ENCODE measurements around the gene FAM78A. TPM values are rescaled to one million over a fixed set of nuclear protein-coding genes. Genes with fewer than 3 reads are reported as not detected.

Gene FAM78A
- polyA plus RNA-seq, 3 donors, result 6.4 to 40.6 (median 7.2) TPM

DNA sequence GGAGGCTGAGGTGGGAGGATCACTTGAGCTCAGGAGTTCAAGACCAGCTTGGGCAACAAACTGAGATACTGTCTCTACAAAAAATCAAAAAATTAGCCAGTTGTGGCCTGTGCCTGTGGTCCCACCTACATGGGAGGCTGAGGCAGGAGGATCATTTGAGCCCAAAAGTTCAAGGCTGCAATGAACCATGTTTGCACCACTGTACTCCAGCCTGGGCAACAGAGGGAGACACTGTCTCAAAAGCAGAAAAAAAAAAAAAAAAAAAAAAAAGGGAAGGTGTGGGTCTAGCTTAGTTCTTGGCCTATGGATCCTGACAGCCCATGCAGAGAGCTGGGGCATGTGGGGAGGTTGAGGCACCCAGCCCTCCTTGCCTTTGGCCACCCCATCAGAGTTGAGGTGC is 24.1 kb upstream of the FAM78A start:
- H3K4me1 ChIP-seq (ENCODE audit: control insufficient read depth in 1 of 2, insufficient read depth in 2 of 2, low read length in 2 of 2), result no peaks in the 10 kb centered on the region
- intact Hi-C loops (cut with micrococcal nuclease), result no loop called here
- no peaks in the 10 kb centered on the region for H3K79me2 ChIP-seq (ENCODE audit: insufficient read depth, low read length)
- peaks cover 1 to 4% (median 2%) of the 10 kb centered on the region in 3 donors for H3K27me3 Mint-ChIP-seq (ENCODE audit: low read depth in 3 of 3)
- no peak for TF ChIP-seq CTCF (IDR thresholded peaks at IDR 0.05)
- H3K36me3 ChIP-seq (replicated peaks in 1 of 2; ENCODE audit: control insufficient read depth in 1 of 2, insufficient read depth in 2 of 2, low read length in 2 of 2), result no peaks in the 10 kb centered on the region
- peaks cover 0 to 4% (median 0%) of the 10 kb centered on the region in 7 donors for H3K9me3 Mint-ChIP-seq
- no peaks in the 10 kb centered on the region for H3K36me3 Mint-ChIP-seq
- no peak overlapping the region for H3K9ac ChIP-seq (ENCODE audit: insufficient read depth, low read length, poor library complexity, severe bottlenecking)
- H3K9me3 ChIP-seq (replicated peaks in 1 of 2; ENCODE audit: control insufficient read depth in 1 of 2, insufficient read depth in 1 of 2, low read length in 2 of 2), result no peaks in the 10 kb centered on the region
- no peak overlapping the region for H3K4me3 ChIP-seq (replicated peaks in 1 of 3; ENCODE audit: low read depth in 2 of 3, low read length in 3 of 3)
- H3K27me3 ChIP-seq (ENCODE audit: control insufficient read depth in 2 of 2, insufficient read depth in 2 of 2, low read length in 2 of 2), result no peaks in the 10 kb centered on the region
- H3K4me3 Mint-ChIP-seq, result no peak overlapping the region
- H3K27ac ChIP-seq (ENCODE audit: low read depth in 1 of 2, low read length in 2 of 2), result no peak overlapping the region
- H3K4me2 ChIP-seq (replicated peaks; ENCODE audit: extremely low read depth, low read length, poor library complexity, severe bottlenecking), result no peak overlapping the region
- no peak for DNase-seq
- no peak overlapping the region for H3K27ac Mint-ChIP-seq
- H4K20me1 ChIP-seq (ENCODE audit: insufficient read depth, low read length), result no peaks in the 10 kb centered on the region
- H2AFZ ChIP-seq (ENCODE audit: insufficient read depth, low read depth, low read length, poor library complexity, severe bottlenecking), result no peak overlapping the region
- H3K4me1 Mint-ChIP-seq, result no peaks in the 10 kb centered on the region

DNA sequence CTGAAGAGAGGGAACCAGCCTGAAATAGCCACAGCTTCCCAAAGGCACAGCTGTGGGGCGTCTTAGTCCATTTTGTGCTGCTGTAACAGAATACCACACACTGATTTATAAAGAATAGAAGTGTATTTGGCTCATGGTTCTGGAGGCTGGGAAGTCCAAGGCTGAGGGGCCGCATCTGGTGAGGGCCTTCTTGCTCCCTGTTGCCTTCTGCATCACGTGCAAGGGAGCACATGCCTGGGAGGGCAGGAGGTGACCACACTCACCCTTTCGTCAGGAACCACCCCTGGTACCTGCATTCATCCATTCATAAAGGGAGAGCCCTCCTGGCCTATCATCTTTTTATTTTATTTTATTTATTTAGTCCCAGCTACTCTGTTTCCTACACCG is 23.6 kb upstream of the FAM78A start:
- Histone ChIP-seq H3K27me3 (ENCODE audit: control insufficient read depth in 2 of 2, insufficient read depth in 2 of 2, low read length in 2 of 2) (no peaks in the 10 kb centered on the region), H2AFZ (ENCODE audit: insufficient read depth, low read depth, low read length, poor library complexity, severe bottlenecking) (no peak overlapping the region), H3K4me2 (replicated peaks; ENCODE audit: extremely low read depth, low read length, poor library complexity, severe bottlenecking) (no peak overlapping the region), H3K9ac (ENCODE audit: insufficient read depth, low read length, poor library complexity, severe bottlenecking) (no peak overlapping the region), H3K36me3 (replicated peaks in 1 of 2; ENCODE audit: control insufficient read depth in 1 of 2, insufficient read depth in 2 of 2, low read length in 2 of 2) (no peaks in the 10 kb centered on the region), H3K4me1 (ENCODE audit: control insufficient read depth in 1 of 2, insufficient read depth in 2 of 2, low read length in 2 of 2) (no peaks in the 10 kb centered on the region), H3K4me3 (replicated peaks in 1 of 3; ENCODE audit: low read depth in 2 of 3, low read length in 3 of 3) (no peak overlapping the region), H4K20me1 (ENCODE audit: insufficient read depth, low read length) (no peaks in the 10 kb centered on the region), H3K9me3 (replicated peaks in 1 of 2; ENCODE audit: control insufficient read depth in 1 of 2, insufficient read depth in 1 of 2, low read length in 2 of 2) (no peaks in the 10 kb centered on the region), H3K27ac (ENCODE audit: low read depth in 1 of 2, low read length in 2 of 2) (no peak overlapping the region), H3K79me2 (ENCODE audit: insufficient read depth, low read length) (no peaks in the 10 kb centered on the region)
- Mint-ChIP-seq H3K9me3 (peaks cover 0 to 4% (median 0%) of the 10 kb centered on the region in 7 donors), H3K4me3 (no peak overlapping the region), H3K27me3 (ENCODE audit: low read depth in 3 of 3) (peaks cover 1 to 4% (median 2%) of the 10 kb centered on the region in 3 donors), H3K36me3 (no peaks in the 10 kb centered on the region), H3K4me1 (no peaks in the 10 kb centered on the region), H3K27ac (no peak overlapping the region)
- no peak for TF ChIP-seq CTCF (IDR thresholded peaks at IDR 0.05)
- 94% methylated on average over 2 of the region's 5 CpGs for WGBS (ENCODE audit: insufficient coverage)
- intact Hi-C loops (cut with micrococcal nuclease), result no loop called here
- DNase-seq, result no peak
